Measurements from ENCODE around the gene GNPDA1.
A peak's percentile ranks its signal among the peaks of the same experiment; 100 is the strongest.

Gene GNPDA1

GRCh38 chr5:141963701-141964100, 49.1 kb downstream of the GNPDA1 start:
- no peaks in the 10 kb centered on the region for H3K4me1 ChIP-seq (ENCODE audit: control insufficient read depth, insufficient read depth, low read depth, low read length)
- H4K91ac ChIP-seq (ENCODE audit: low read length): no peak overlapping the region
- no peak overlapping the region for H3K4ac ChIP-seq (ENCODE audit: low read depth in 1 of 2, low read length in 2 of 2)
- H3K79me1 ChIP-seq (replicated peaks; ENCODE audit: low read length, poor library complexity, severe bottlenecking): no peaks in the 10 kb centered on the region
- H3K9ac ChIP-seq (ENCODE audit: low read length): no peak overlapping the region
- H3K4me2 ChIP-seq (ENCODE audit: low read length, poor library complexity, severe bottlenecking): no peak overlapping the region
- H2BK5ac ChIP-seq (ENCODE audit: low read depth, low read length, poor library complexity, severe bottlenecking): no peak overlapping the region
- H3K14ac ChIP-seq (ENCODE audit: low read length in 2 of 2): no peak overlapping the region
- H3K9me3 ChIP-seq (ENCODE audit: control insufficient read depth, low read length): no peaks in the 10 kb centered on the region
- no peak overlapping the region for H3K4me3 ChIP-seq (ENCODE audit: insufficient read depth in 1 of 2, low read depth in 1 of 2, low read length in 2 of 2)
- H2AK5ac ChIP-seq (ENCODE audit: low read length, severe bottlenecking): no peak overlapping the region
- H3K27ac ChIP-seq (ENCODE audit: low read length, poor library complexity, severe bottlenecking): no peak overlapping the region
- WGBS: 33% methylated on average over 3 of the region's 3 CpGs
- H3K18ac ChIP-seq (ENCODE audit: low read depth in 1 of 2, low read length in 2 of 2): no peak overlapping the region
- H2BK12ac ChIP-seq (ENCODE audit: low read length in 2 of 2): no peak overlapping the region
- no peak overlapping the region for H2BK120ac ChIP-seq (ENCODE audit: low read depth, low read length)
- no peak overlapping the region for H4K8ac ChIP-seq (ENCODE audit: low read length)
- H3K23ac ChIP-seq (ENCODE audit: low read length in 2 of 2): no peak overlapping the region
- H2AFZ ChIP-seq (ENCODE audit: low read depth, low read length): no peak overlapping the region
- H3K27me3 ChIP-seq (ENCODE audit: control insufficient read depth in 1 of 2, insufficient read depth in 1 of 2, low read length in 2 of 2): peaks cover 0 to 9% of the 10 kb centered on the region in 2 experiments
- DNase-seq: no peak
- H3K36me3 ChIP-seq (ENCODE audit: control insufficient read depth in 1 of 2, insufficient read depth in 2 of 2, low read depth in 1 of 2, low read length in 2 of 2): no peaks in the 10 kb centered on the region
- no peak overlapping the region for H2BK15ac ChIP-seq (ENCODE audit: low read depth, poor library complexity, severe bottlenecking)

DNA sequence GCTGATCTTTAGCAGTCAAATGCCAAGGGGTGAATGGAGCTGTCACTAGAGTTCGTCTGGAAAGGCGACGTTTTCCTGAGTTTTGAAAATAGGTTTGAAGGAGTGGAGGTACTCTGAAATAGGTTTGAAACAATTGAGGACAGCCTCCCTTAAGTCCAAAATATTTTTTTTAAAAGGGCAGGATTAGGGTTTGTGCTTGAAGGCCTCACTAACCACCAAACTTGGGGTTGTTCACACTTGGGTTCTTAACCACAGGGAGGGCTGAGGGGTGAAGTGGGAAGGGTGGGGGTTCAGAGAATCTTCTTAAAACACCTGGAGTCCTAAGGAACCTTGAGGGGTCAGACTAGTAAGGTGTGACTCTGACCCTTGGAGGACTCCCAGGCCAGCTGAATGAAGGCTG, 51.4 kb downstream of the GNPDA1 start:
- Histone ChIP-seq H3K4me3 (ENCODE audit: insufficient read depth in 1 of 2, low read depth in 1 of 2, low read length in 2 of 2) (no peak overlapping the region), H2AK5ac (ENCODE audit: low read length, severe bottlenecking) (no peak overlapping the region), H4K8ac (ENCODE audit: low read length) (peak overlapping the region; percentile 45), H3K14ac (ENCODE audit: low read length in 2 of 2) (no peak overlapping the region), H2BK12ac (ENCODE audit: low read length in 2 of 2) (no peak overlapping the region), H3K27me3 (ENCODE audit: control insufficient read depth in 1 of 2, insufficient read depth in 1 of 2, low read length in 2 of 2) (peaks cover 0 to 28% of the 10 kb centered on the region in 2 experiments), H2BK5ac (ENCODE audit: low read depth, low read length, poor library complexity, severe bottlenecking) (no peak overlapping the region), H3K9ac (ENCODE audit: low read length) (peak overlapping the region; percentile 73), H4K91ac (ENCODE audit: low read length) (no peak overlapping the region), H3K27ac (ENCODE audit: low read length, poor library complexity, severe bottlenecking) (no peak overlapping the region), H2BK15ac (ENCODE audit: low read depth, poor library complexity, severe bottlenecking) (no peak overlapping the region), H2AFZ (ENCODE audit: low read depth, low read length) (no peak overlapping the region), H3K4me1 (ENCODE audit: control insufficient read depth, insufficient read depth, low read depth, low read length) (no peaks in the 10 kb centered on the region), H3K4ac (ENCODE audit: low read depth in 1 of 2, low read length in 2 of 2) (no peak overlapping the region), H3K18ac (ENCODE audit: low read depth in 1 of 2, low read length in 2 of 2) (no peak overlapping the region), H3K4me2 (ENCODE audit: low read length, poor library complexity, severe bottlenecking) (no peak overlapping the region), H2BK120ac (ENCODE audit: low read depth, low read length) (no peak overlapping the region), H3K23ac (ENCODE audit: low read length in 2 of 2) (no peak overlapping the region), H3K79me1 (replicated peaks; ENCODE audit: low read length, poor library complexity, severe bottlenecking) (no peaks in the 10 kb centered on the region), H3K9me3 (ENCODE audit: control insufficient read depth, low read length) (no peaks in the 10 kb centered on the region), H3K36me3 (ENCODE audit: control insufficient read depth in 1 of 2, insufficient read depth in 2 of 2, low read depth in 1 of 2, low read length in 2 of 2) (no peaks in the 10 kb centered on the region)
- no peak for DNase-seq
- WGBS: 86% methylated on average over 3 of the region's 3 CpGs

DNA sequence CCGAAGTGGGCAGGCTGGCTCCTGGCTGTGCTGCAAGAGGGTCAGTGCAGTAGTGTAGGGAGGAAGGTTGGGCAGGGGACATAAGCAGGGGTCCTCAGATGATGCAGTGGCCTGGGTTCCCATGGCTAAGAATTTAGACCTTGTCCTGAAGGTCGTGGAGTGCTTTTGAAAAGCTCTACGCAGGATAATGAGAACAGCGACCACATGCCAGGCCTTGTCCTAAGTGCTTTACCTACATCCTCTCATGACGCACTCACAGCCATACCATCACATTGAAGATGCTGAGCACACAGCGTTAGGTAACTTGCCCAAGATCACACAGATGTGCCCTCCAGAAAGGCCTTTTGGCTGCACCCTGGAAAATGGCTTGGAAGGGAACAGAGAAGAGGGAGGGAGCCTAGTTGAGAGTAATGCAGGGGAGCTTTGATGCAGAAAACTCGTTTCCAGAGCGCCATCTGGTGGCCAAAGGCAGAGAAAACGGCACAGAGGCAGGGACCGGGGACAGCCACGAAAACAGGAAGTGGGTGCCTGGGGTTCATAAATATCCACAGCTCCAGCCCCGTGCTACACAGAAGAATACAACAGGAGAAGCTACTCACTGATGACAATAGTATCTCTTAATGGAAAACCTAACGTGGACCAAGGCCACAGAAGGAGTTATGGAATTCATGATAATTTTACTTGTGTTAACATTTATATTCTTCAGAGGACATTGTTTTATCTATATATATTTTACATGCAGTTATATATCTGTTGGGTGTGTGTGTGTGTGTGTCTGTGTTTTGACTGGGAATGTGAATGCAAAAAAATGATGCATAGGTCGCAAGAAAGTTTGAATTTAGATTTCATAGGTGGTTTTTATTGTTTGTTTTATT, 52.1 kb downstream of the GNPDA1 start:
- DNase-seq: peak; percentile 84
- no peak overlapping the region for H3K18ac ChIP-seq (ENCODE audit: low read depth in 1 of 2, low read length in 2 of 2)
- no peak overlapping the region for H2BK120ac ChIP-seq (ENCODE audit: low read depth, low read length)
- H3K4me3 ChIP-seq (ENCODE audit: insufficient read depth in 1 of 2, low read depth in 1 of 2, low read length in 2 of 2): no peak overlapping the region
- no peak overlapping the region for H2AK5ac ChIP-seq (ENCODE audit: low read length, severe bottlenecking)
- peak overlapping the region in 1 of 2 experiments; percentile 49 for H2BK12ac ChIP-seq (ENCODE audit: low read length in 2 of 2)
- H3K27ac ChIP-seq (ENCODE audit: low read length, poor library complexity, severe bottlenecking): no peak overlapping the region
- H3K9me3 ChIP-seq (ENCODE audit: control insufficient read depth, low read length): no peaks in the 10 kb centered on the region
- no peak overlapping the region for H3K14ac ChIP-seq (ENCODE audit: low read length in 2 of 2)
- no peaks in the 10 kb centered on the region for H3K36me3 ChIP-seq (ENCODE audit: control insufficient read depth in 1 of 2, insufficient read depth in 2 of 2, low read depth in 1 of 2, low read length in 2 of 2)
- H2AFZ ChIP-seq (ENCODE audit: low read depth, low read length): no peak overlapping the region
- H4K91ac ChIP-seq (ENCODE audit: low read length): no peak overlapping the region
- H2BK5ac ChIP-seq (ENCODE audit: low read depth, low read length, poor library complexity, severe bottlenecking): no peak overlapping the region
- 38% methylated on average over 12 of the region's 14 CpGs for WGBS
- no peak overlapping the region for H3K23ac ChIP-seq (ENCODE audit: low read length in 2 of 2)
- no peak overlapping the region for H4K8ac ChIP-seq (ENCODE audit: low read length)
- no peaks in the 10 kb centered on the region for H3K79me1 ChIP-seq (replicated peaks; ENCODE audit: low read length, poor library complexity, severe bottlenecking)
- peaks cover 0 to 28% of the 10 kb centered on the region in 2 experiments for H3K27me3 ChIP-seq (ENCODE audit: control insufficient read depth in 1 of 2, insufficient read depth in 1 of 2, low read length in 2 of 2)
- peak overlapping the region; percentile 73 for H3K9ac ChIP-seq (ENCODE audit: low read length)
- H3K4me1 ChIP-seq (ENCODE audit: control insufficient read depth, insufficient read depth, low read depth, low read length): no peaks in the 10 kb centered on the region
- H2BK15ac ChIP-seq (ENCODE audit: low read depth, poor library complexity, severe bottlenecking): peak overlapping the region; percentile 62
- H3K4me2 ChIP-seq (ENCODE audit: low read length, poor library complexity, severe bottlenecking): no peak overlapping the region
- no peak overlapping the region for H3K4ac ChIP-seq (ENCODE audit: low read depth in 1 of 2, low read length in 2 of 2)

- H3K14ac ChIP-seq (ENCODE audit: low read length in 2 of 2): no peak overlapping the region
- no peak overlapping the region for H2BK5ac ChIP-seq (ENCODE audit: low read depth, low read length, poor library complexity, severe bottlenecking)
- no peak overlapping the region for H2AK5ac ChIP-seq (ENCODE audit: low read length, severe bottlenecking)
- peaks cover 0 to 28% of the 10 kb centered on the region in 2 experiments for H3K27me3 ChIP-seq (ENCODE audit: control insufficient read depth in 1 of 2, insufficient read depth in 1 of 2, low read length in 2 of 2)
- no peak overlapping the region for H3K27ac ChIP-seq (ENCODE audit: low read length, poor library complexity, severe bottlenecking)
- peak overlapping the region in 1 of 2 experiments; percentile 49 for H2BK12ac ChIP-seq (ENCODE audit: low read length in 2 of 2)
- no peak overlapping the region for H3K23ac ChIP-seq (ENCODE audit: low read length in 2 of 2)
- H4K8ac ChIP-seq (ENCODE audit: low read length): no peak overlapping the region
- no peak overlapping the region for H2BK120ac ChIP-seq (ENCODE audit: low read depth, low read length)
- no peak overlapping the region for H3K18ac ChIP-seq (ENCODE audit: low read depth in 1 of 2, low read length in 2 of 2)
- H2AFZ ChIP-seq (ENCODE audit: low read depth, low read length): no peak overlapping the region
- no peak overlapping the region for H3K4me2 ChIP-seq (ENCODE audit: low read length, poor library complexity, severe bottlenecking)
- H4K91ac ChIP-seq (ENCODE audit: low read length): peak overlapping the region; percentile 25
- peak overlapping the region; percentile 62 for H2BK15ac ChIP-seq (ENCODE audit: low read depth, poor library complexity, severe bottlenecking)
- no peaks in the 10 kb centered on the region for H3K36me3 ChIP-seq (ENCODE audit: control insufficient read depth in 1 of 2, insufficient read depth in 2 of 2, low read depth in 1 of 2, low read length in 2 of 2)
- no peaks in the 10 kb centered on the region for H3K79me1 ChIP-seq (replicated peaks; ENCODE audit: low read length, poor library complexity, severe bottlenecking)
- H3K4ac ChIP-seq (ENCODE audit: low read depth in 1 of 2, low read length in 2 of 2): no peak overlapping the region
- H3K4me1 ChIP-seq (ENCODE audit: control insufficient read depth, insufficient read depth, low read depth, low read length): no peaks in the 10 kb centered on the region
- 58% methylated on average over 10 of the region's 10 CpGs for WGBS
- H3K4me3 ChIP-seq (ENCODE audit: insufficient read depth in 1 of 2, low read depth in 1 of 2, low read length in 2 of 2): no peak overlapping the region
- no peak for DNase-seq
- H3K9ac ChIP-seq (ENCODE audit: low read length): no peak overlapping the region
- H3K9me3 ChIP-seq (ENCODE audit: control insufficient read depth, low read length): no peaks in the 10 kb centered on the region
Observed at GRCh38 chr5:141960018-141960417, 52.8 kb downstream of the GNPDA1 start.

All from mesenchymal stem cell (in vitro differentiated cells and primary cell).